Activated naive CD8-positive, alpha-beta T cell treated with anti-CD3 and anti-CD28 coated beads, Interleukin-2, amount 50 U/mL, for 24 hours (primary cell): ENCODE measurements around the gene BAHCC1.

Experiments
- ATAC-seq: fragments of 150-1000 bp; cut with Tn5 transposase; one replicate; pipeline ENCODE4 v1.10.0; 2021
- DNase-seq: peaks from one replicate; pipeline ENCODE4 v3.0.0; 2021
- H3K27ac Mint-ChIP-seq: one replicate; pipeline ENCODE4 v1.8.0; 2021; ENCODE audit warnings: mild to moderate bottlenecking, mixed read lengths
- H3K27me3 Mint-ChIP-seq: one replicate; pipeline ENCODE4 v1.8.0; 2021; ENCODE audit warnings: mixed read lengths
- H3K36me3 Mint-ChIP-seq: one replicate; pipeline ENCODE4 v1.8.0; 2021; ENCODE audit warnings: low read depth, mixed read lengths
- H3K4me1 Mint-ChIP-seq: one replicate; pipeline ENCODE4 v1.8.0; 2021; ENCODE audit warnings: mixed read lengths
- H3K4me3 Mint-ChIP-seq: one replicate; pipeline ENCODE4 v1.8.0; 2021; ENCODE audit warnings: mild to moderate bottlenecking, moderate library complexity, mixed read lengths
- H3K9me3 Mint-ChIP-seq: one replicate; pipeline ENCODE4 v1.8.0; 2021; ENCODE audit warnings: mixed read lengths

The BAHCC1 gene

GRCh38 chr17:81396722-81397313 lies 1.6 kb downstream of the BAHCC1 start:
- peaks cover 38% of the 10 kb centered on the region for H3K4me1 Mint-ChIP-seq

GRCh38 chr17:81397314-81398175 lies 2.3 kb downstream of the BAHCC1 start:
- Mint-ChIP-seq H3K36me3 (no peaks in the 10 kb centered on the region), H3K9me3 (no peaks in the 10 kb centered on the region), H3K27ac (peak overlapping the region; percentile 64), H3K27me3 (peaks cover 60% of the 10 kb centered on the region), H3K4me1 (peaks cover 38% of the 10 kb centered on the region), H3K4me3 (no peak overlapping the region)
- DNase-seq (no peak), ATAC-seq (no peak)

More at GRCh38 chr17:81396722-81397313, 1.6 kb downstream of the BAHCC1 start:
- no peaks in the 10 kb centered on the region for H3K9me3 Mint-ChIP-seq
- H3K36me3 Mint-ChIP-seq: no peaks in the 10 kb centered on the region
- peaks cover 61% of the 10 kb centered on the region for H3K27me3 Mint-ChIP-seq
- H3K4me3 Mint-ChIP-seq: no peak overlapping the region
- H3K27ac Mint-ChIP-seq: no peak overlapping the region
- no peak for ATAC-seq
- peak; percentile 49 for DNase-seq

- Mint-ChIP-seq H3K27ac (peak overlapping the region; percentile 67), H3K9me3 (no peaks in the 10 kb centered on the region), H3K4me3 (no peak overlapping the region), H3K4me1 (peaks cover 34% of the 10 kb centered on the region), H3K36me3 (no peaks in the 10 kb centered on the region), H3K27me3 (peaks cover 63% of the 10 kb centered on the region)
- ATAC-seq: no peak
- DNase-seq: no peak
Measured at GRCh38 chr17:81398176-81398831, 3.0 kb downstream of the BAHCC1 start.

GRCh38 chr17:81398832-81399411 lies 3.7 kb downstream of the BAHCC1 start:
- ATAC-seq: no peak
- peak overlapping the region; percentile 71 for H3K4me3 Mint-ChIP-seq
- H3K27ac Mint-ChIP-seq: peak overlapping the region; percentile 67
- DNase-seq: no peak
- no peaks in the 10 kb centered on the region for H3K36me3 Mint-ChIP-seq
- no peaks in the 10 kb centered on the region for H3K9me3 Mint-ChIP-seq
- peaks cover 32% of the 10 kb centered on the region for H3K4me1 Mint-ChIP-seq
- H3K27me3 Mint-ChIP-seq: peaks cover 67% of the 10 kb centered on the region

GRCh38 chr17:81399481-81400153 lies 4.4 kb downstream of the BAHCC1 start:
- DNase-seq (no peak), ATAC-seq (no peak)
- Mint-ChIP-seq H3K27ac (no peak overlapping the region), H3K4me3 (peak overlapping the region; percentile 60), H3K36me3 (no peaks in the 10 kb centered on the region), H3K9me3 (no peaks in the 10 kb centered on the region), H3K27me3 (peaks cover 67% of the 10 kb centered on the region), H3K4me1 (peaks cover 26% of the 10 kb centered on the region)

GRCh38 chr17:81400154-81400977 lies 5.1 kb downstream of the BAHCC1 start:
- Mint-ChIP-seq H3K4me1 (peaks cover 22% of the 10 kb centered on the region), H3K4me3 (peak overlapping the region; percentile 60), H3K36me3 (no peaks in the 10 kb centered on the region), H3K27ac (no peak overlapping the region), H3K9me3 (no peaks in the 10 kb centered on the region), H3K27me3 (peaks cover 63% of the 10 kb centered on the region)
- ATAC-seq (no peak), DNase-seq (no peak)

- DNase-seq (no peak), ATAC-seq (no peak)
- H3K36me3 Mint-ChIP-seq: no peaks in the 10 kb centered on the region
- no peak overlapping the region for H3K4me3 Mint-ChIP-seq
- peaks cover 65% of the 10 kb centered on the region for H3K27me3 Mint-ChIP-seq
- no peak overlapping the region for H3K27ac Mint-ChIP-seq
- H3K4me1 Mint-ChIP-seq: peaks cover 20% of the 10 kb centered on the region
- no peaks in the 10 kb centered on the region for H3K9me3 Mint-ChIP-seq
Measured at GRCh38 chr17:81400996-81401722, 5.9 kb downstream of the BAHCC1 start.

GRCh38 chr17:81401723-81402529 lies 6.7 kb downstream of the BAHCC1 start:
- no peak overlapping the region for H3K4me3 Mint-ChIP-seq
- no peaks in the 10 kb centered on the region for H3K36me3 Mint-ChIP-seq
- H3K9me3 Mint-ChIP-seq: no peaks in the 10 kb centered on the region
- H3K27ac Mint-ChIP-seq: no peak overlapping the region
- peaks cover 20% of the 10 kb centered on the region for H3K4me1 Mint-ChIP-seq
- ATAC-seq (no peak), DNase-seq (peak; percentile 39)
- peaks cover 66% of the 10 kb centered on the region for H3K27me3 Mint-ChIP-seq

GRCh38 chr17:81402530-81402941 lies 7.3 kb downstream of the BAHCC1 start:
- Mint-ChIP-seq H3K4me1 (peaks cover 17% of the 10 kb centered on the region), H3K36me3 (no peaks in the 10 kb centered on the region), H3K27ac (no peak overlapping the region), H3K27me3 (peaks cover 70% of the 10 kb centered on the region), H3K4me3 (no peak overlapping the region), H3K9me3 (no peaks in the 10 kb centered on the region)
- ATAC-seq (no peak), DNase-seq (no peak)

GRCh38 chr17:81402981-81403467 lies 7.8 kb downstream of the BAHCC1 start:
- no peak overlapping the region for H3K27ac Mint-ChIP-seq
- peaks cover 69% of the 10 kb centered on the region for H3K27me3 Mint-ChIP-seq
- H3K4me3 Mint-ChIP-seq: no peak overlapping the region
- no peaks in the 10 kb centered on the region for H3K9me3 Mint-ChIP-seq
- peaks cover 13% of the 10 kb centered on the region for H3K4me1 Mint-ChIP-seq
- ATAC-seq (no peak), DNase-seq (no peak)
- H3K36me3 Mint-ChIP-seq: no peaks in the 10 kb centered on the region

GRCh38 chr17:81403671-81404534 lies 8.6 kb downstream of the BAHCC1 start:
- H3K4me1 Mint-ChIP-seq: peaks cover 6% of the 10 kb centered on the region
- H3K9me3 Mint-ChIP-seq: no peaks in the 10 kb centered on the region
- no peak overlapping the region for H3K4me3 Mint-ChIP-seq
- ATAC-seq (no peak), DNase-seq (no peak)
- no peak overlapping the region for H3K27ac Mint-ChIP-seq
- no peaks in the 10 kb centered on the region for H3K36me3 Mint-ChIP-seq
- peaks cover 71% of the 10 kb centered on the region for H3K27me3 Mint-ChIP-seq
